Stimulated activated naive CD4-positive, alpha-beta T cell treated with Interleukin-2 at 50 U/mL for 16 hours (primary cell): ENCODE results near the gene FAM227B.
"Not testable (repeated sequence)": the region's sequence is repeated elsewhere in the genome, so short reads cannot be mapped to it uniquely, and the experiment has no call there.

Experiments used
- DNase-seq: peaks from one replicate; lab custom pipeline; 2025; lab: John Stamatoyannopoulos, UW

The FAM227B gene

GRCh38 chr15:49610157-49610918 is 10.3 kb downstream of the FAM227B start:
- DNase-seq: no peak

DNA sequence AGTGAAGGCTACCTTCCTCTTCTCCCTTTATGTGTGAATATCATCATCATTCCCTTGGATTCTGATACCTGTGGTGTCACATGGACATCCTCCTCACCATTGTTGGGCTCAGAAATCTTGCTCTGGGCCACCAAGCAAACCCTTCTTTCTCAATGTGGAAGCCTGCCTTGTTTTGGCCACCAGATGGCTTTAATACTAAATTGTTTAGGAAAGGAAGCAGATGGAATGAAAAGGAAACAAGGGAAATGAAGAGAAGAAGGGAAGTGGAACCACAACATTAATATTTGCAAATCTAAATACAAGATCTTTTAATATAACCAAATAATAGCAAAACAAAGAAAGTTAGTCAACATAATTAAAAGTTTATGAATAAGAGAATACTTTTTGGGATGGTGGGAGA is 14.0 kb downstream of the FAM227B start:
- DNase-seq: no peak

- DNase-seq: no peak
Measured at GRCh38 chr15:49605588-49605987, 15.0 kb downstream of the FAM227B start.

DNA sequence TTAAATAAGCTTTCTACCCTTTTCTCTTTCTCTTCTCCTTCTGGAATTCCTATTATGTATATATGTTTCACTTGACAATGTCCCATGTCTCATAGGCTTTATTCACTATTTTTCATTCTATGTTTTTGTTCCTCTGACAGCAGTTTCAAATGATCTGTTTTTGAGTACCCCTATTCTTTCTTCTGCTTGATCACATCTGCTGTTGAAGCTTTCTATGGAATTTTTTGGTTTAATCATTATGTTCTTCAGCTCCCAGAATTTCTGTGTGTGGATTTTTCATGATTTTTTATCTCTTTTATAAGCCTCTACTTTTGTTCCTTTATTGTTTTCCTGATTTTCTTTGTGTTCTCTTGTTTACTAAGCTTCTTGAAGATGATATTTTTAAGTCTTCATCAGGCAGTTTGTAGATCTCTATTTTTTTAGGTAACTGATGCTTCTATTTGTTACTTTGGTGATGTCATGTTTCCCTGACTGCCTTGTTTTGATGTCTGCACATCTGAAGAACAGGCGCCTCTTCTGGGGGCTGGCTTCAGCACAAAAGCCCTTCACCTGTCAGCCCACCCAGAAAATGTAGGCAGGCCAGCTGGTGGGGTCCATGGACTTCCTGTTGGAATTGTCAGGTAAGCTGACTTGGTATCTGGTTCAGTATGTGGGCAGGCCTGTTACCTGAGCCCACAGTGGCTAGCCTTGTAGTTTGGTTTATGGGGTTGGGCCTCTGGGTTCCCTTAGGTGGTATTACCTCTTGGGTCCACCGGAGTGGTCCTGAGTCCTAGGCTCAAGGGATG is 15.8 kb downstream of the FAM227B start:
- no peak for DNase-seq

- not testable (repeated sequence) for DNase-seq
Measured at GRCh38 chr15:49592829-49593316, 27.7 kb downstream of the FAM227B start.

DNA sequence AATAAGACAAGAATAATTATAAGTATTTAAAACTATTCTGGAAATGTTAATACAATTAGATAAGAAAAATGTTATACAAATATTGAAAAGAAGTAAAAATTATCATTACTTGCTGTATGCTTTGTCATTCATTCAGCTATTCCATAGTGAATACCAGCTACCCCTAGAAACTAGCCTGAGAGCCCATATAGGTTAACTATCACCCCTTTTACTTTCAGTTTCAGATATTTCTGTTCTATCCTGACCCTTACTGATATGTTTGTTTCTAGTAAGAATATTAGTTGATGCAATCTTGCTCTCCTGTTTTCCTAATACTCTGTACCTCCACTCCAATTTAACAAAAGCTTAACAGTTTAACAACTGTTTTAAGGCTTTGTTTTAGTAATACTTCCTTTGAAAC is 31.6 kb downstream of the FAM227B start:
- DNase-seq: no peak

GRCh38 chr15:49573421-49573820 is 47.2 kb downstream of the FAM227B start:
- DNase-seq: no peak

GRCh38 chr15:49570672-49571071 is 49.9 kb downstream of the FAM227B start:
- no peak for DNase-seq

- DNase-seq: no peak
Measured at GRCh38 chr15:49570174-49570573, 50.4 kb downstream of the FAM227B start.

DNA sequence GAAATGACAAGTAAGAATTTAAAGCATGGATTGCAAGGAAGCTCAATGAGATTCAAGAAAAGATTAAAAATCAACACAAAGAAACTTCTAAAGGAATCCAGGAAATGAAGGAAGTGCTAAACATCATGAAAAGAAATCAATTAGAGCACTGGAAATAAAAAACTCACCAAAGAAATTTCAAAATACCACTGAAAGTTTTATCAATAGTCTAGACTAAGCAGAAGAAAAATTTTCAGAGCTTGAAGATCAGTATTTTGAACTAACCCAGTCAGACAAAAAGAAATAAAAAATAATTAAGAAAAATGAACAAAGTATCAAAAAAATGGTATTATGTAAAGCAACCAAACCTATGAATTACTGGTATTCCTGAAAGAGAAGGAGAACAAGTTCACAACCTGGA is 60.6 kb downstream of the FAM227B start:
- no peak for DNase-seq

DNA sequence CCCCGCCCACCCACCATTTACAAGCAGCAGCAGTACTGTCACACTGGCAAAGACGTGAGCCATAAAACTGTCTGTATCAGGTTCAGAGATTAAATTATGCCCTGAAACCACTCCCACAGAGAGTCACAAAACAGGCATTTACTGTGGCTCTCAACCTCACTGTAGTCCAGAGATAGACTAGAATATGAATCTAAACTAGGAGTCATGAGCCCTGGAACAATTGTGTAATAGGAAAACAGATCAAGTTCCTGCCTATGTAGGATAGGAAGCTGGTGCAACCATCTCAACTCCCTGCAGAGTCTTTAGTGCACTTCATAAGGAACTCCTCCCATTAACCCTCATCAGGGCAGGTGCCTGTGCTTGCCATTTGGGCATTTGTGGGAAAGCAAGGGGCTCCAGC is 61.7 kb downstream of the FAM227B start:
- no peak for DNase-seq

GRCh38 chr15:49556437-49556836 is 64.2 kb downstream of the FAM227B start:
- no peak for DNase-seq

- DNase-seq: not testable (repeated sequence)
Measured at GRCh38 chr15:49550342-49550741, 70.3 kb downstream of the FAM227B start.

- no peak for DNase-seq
Measured at GRCh38 chr15:49538520-49538919, 82.1 kb downstream of the FAM227B start.

GRCh38 chr15:49530092-49530491 is 90.5 kb downstream of the FAM227B start:
- no peak for DNase-seq

DNA sequence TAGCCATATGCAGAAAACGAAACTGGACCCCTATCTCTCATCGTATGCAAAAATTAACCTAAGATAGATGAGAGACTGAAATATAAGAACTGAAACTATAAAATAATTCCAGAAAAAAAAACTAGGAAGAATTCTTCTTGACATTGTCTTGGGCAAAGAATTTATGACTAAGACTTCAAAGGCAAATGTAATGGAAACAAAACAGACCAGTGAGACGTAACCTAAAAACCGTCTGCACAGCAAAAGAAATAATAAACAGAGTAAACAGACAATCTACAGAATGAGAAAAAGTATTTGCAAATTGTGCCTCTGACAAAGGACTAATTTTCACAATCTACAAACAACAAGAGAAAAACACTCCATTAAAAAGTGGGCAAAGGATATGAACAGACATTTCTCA is 92.3 kb downstream of the FAM227B start:
- DNase-seq: no peak

DNA sequence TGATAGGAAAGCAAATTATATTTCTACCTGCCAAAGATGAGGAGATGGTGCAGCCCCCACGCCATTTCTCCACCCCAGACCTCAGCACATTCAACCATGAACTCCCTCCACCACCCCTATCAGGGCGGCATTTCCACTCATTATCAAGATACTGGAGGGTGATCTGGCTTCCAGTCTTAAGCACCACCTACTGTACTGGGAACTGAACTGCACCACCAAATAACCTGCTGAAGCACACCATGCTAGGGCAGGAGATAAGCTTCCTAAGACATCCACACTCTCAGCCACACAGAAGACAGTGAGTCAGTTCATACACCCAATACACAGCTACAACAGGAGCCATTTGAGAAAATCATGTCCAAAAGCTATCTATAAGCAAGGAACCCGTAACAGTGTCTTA is 98.8 kb downstream of the FAM227B start:
- DNase-seq: no peak

DNA sequence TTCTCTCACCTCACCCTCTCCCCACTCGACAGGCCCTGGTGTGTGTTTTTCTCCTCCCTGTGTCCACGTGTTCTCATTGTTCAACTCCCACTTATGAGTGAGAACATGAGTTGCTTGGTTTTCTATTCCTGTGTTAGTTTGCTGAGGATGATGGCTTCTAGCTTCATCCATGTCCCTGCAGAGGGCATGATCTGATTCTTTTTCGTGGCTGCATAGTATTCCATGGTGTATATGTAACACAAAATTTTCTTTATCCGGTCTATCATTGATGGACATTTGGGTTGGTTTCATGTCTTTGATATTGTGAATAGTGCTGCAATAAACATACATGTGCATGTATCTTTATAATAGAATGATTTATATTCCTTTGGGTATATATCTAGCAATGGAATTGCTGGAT is 107.9 kb downstream of the FAM227B start:
- DNase-seq: not testable (repeated sequence)

DNA sequence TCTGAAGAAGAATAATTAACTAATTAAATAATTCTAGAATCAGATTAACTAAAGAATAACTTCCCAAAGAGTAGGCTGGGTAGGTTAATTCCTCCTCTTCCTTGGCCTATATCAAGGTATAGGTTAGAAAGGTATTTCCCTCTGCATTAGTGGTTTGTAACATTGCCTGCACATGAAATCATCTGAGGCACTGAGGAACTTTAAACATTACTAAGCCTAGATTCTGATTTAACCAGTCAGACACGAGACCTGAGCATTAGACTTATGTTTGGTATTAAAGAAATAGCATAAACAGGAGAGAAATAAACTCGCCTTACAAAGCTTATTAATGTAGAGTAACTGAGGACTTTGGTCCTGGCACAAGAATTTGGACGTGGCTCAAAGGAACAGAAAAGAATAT is 113.4 kb downstream of the FAM227B start:
- no peak for DNase-seq

- no peak for DNase-seq
Measured at GRCh38 chr15:49506341-49506740, 114.3 kb downstream of the FAM227B start.

- no peak for DNase-seq
Measured at GRCh38 chr15:49501586-49501985, 119.0 kb downstream of the FAM227B start.

DNA sequence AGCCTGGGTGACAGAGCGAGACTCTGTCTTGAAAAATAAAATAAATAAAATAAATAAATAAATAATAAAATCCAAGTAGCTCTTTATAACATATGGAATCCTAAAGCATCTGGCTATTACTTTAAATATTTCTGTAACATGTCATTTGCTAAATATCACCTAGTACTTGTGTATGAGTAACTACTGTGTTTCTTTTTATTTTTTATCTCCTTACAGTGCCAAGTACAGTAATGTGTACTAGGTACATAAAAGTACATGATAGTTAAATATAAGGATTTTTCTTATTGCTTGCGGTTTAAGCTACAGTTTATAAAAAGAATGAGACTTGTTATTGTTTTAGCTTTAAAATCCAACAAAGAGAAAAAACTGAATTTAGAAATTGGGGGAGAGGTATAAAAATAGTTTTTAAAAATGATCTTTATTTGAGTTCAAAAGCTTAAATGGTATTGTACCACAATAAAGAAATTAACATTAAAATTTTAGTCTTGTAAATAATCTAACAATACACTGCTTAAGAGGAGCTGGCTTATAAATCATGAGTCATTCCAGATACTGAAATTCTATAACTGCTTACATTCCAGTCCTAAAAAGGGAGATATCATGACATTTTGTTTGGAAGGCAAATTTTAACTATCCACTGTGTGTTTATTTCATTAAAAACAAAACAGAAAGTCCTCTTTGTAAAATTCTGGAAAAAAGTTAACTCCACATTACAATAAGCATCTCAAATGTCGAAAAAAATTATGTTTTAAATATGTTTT is 124.4 kb downstream of the FAM227B start:
- no peak for DNase-seq

- no peak for DNase-seq
Measured at GRCh38 chr15:49494842-49495241, 125.8 kb downstream of the FAM227B start.
